KOPT-K1 (cell line): Measurements from ENCODE around the gene MTF1.
"Not testable (repeated sequence)": the region's sequence is repeated elsewhere in the genome, so short reads cannot be mapped to it uniquely, and the experiment has no call there.

Experiments used
- H3K27ac ChIP-seq: fragments of 200-600 bp; sonication (generic); 2 replicates; pipeline ENCODE4 v1.5.1; 2016; ENCODE audit warnings: antibody characterized with exemption, mild to moderate bottlenecking, low read depth, low read length; ENCODE audit not compliant: poor library complexity, severe bottlenecking
- H3K36me3 ChIP-seq: fragments of 200-600 bp; sonication (generic); 2 replicates; pipeline ENCODE4 v1.5.1; 2017; ENCODE audit warnings: antibody characterized with exemption, mild to moderate bottlenecking, low read length, moderate library complexity; ENCODE audit not compliant: insufficient read depth
- H3K9me3 ChIP-seq: fragments of 200-600 bp; sonication (generic); 2 replicates; pipeline ENCODE4 v1.5.1; 2017; ENCODE audit warnings: antibody characterized with exemption, low read length, mild to moderate bottlenecking; ENCODE audit not compliant: insufficient read depth, poor library complexity, severe bottlenecking

MTF1 gene

GRCh38 chr1:37859507-37860345 is at the start of gene MTF1:
Gene MTF1 (minus strand): TSS chr1:37859592. CDS start chr1:37857658, 1,934 bp downstream.
- peak within 1 kb of the TSS; percentile 75 for H3K27ac ChIP-seq
- peaks cover 27% of the 10 kb centered on the region for H3K36me3 ChIP-seq
- H3K9me3 ChIP-seq, result no peaks in the 10 kb centered on the region

GRCh38 chr1:37908531-37908930 is 49.1 kb upstream of the MTF1 start:
- H3K36me3 ChIP-seq, H3K27ac ChIP-seq: not testable (repeated sequence)
- peaks cover 31% of the 10 kb centered on the region for H3K9me3 ChIP-seq

- H3K27ac ChIP-seq, H3K36me3 ChIP-seq: not testable (repeated sequence)
- H3K9me3 ChIP-seq, result peaks cover 31% of the 10 kb centered on the region
These were observed 48.2 kb upstream of the MTF1 start for GRCh38 chr1:37907416-37908125.

GRCh38 chr1:37906591-37906990 is 47.2 kb upstream of the MTF1 start:
- not testable (repeated sequence) for H3K36me3 ChIP-seq, H3K27ac ChIP-seq
- peaks cover 31% of the 10 kb centered on the region for H3K9me3 ChIP-seq

DNA sequence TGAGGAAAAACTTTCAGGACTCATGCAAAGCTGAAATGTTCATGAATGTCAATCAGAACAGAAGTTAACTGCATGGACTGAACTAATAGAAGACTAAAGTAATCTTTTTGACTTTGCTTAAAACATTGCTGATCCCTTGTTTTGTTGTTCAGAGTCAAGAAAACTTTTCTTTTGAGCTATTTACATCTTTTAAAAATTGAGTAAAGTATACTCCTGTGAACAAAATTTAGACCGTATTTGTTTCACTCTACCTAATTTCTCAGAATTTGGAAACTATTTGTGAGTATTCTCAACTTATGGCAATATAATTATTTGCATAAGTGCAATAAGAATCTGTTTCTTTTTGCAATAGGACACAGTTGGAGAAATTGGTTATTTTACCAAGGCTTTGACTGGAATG is 46.3 kb upstream of the MTF1 start:
- H3K27ac ChIP-seq, result no peak overlapping the region
- H3K9me3 ChIP-seq, result peaks cover 31% of the 10 kb centered on the region
- H3K36me3 ChIP-seq, result no peaks in the 10 kb centered on the region

GRCh38 chr1:37903921-37904320 is 44.5 kb upstream of the MTF1 start:
- not testable (repeated sequence) for H3K36me3 ChIP-seq, H3K27ac ChIP-seq
- peaks cover 31% of the 10 kb centered on the region for H3K9me3 ChIP-seq

- Histone ChIP-seq H3K36me3 (no peaks in the 10 kb centered on the region), H3K9me3 (peaks cover 31% of the 10 kb centered on the region), H3K27ac (no peak overlapping the region)
These were observed 43.6 kb upstream of the MTF1 start for GRCh38 chr1:37902983-37903382.

DNA sequence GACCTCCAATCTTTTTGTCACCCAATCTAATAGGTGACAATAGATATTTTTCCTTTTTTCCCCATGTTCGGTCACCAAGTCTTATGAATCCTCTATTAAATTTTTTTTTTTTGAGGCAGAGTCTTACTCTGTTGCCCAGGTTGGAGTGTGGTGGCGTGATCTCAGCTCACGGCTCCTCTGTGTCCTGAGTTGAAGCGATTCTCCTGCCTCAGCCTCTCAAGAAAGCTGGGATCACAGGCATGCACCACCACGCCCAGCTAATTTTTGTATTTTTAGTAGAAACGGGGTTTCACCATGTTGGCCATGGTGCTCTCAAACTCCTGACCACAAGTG is 42.5 kb upstream of the MTF1 start:
- Histone ChIP-seq H3K9me3 (peaks cover 23% of the 10 kb centered on the region), H3K27ac (no peak overlapping the region), H3K36me3 (no peaks in the 10 kb centered on the region)

- Histone ChIP-seq H3K27ac (no peak overlapping the region), H3K36me3 (no peaks in the 10 kb centered on the region), H3K9me3 (peaks cover 18% of the 10 kb centered on the region)
These were observed 42.0 kb upstream of the MTF1 start for GRCh38 chr1:37901191-37901892.

- not testable (repeated sequence) for H3K9me3 ChIP-seq, H3K27ac ChIP-seq, H3K36me3 ChIP-seq
These were observed 38.2 kb upstream of the MTF1 start for GRCh38 chr1:37897563-37897962.

DNA sequence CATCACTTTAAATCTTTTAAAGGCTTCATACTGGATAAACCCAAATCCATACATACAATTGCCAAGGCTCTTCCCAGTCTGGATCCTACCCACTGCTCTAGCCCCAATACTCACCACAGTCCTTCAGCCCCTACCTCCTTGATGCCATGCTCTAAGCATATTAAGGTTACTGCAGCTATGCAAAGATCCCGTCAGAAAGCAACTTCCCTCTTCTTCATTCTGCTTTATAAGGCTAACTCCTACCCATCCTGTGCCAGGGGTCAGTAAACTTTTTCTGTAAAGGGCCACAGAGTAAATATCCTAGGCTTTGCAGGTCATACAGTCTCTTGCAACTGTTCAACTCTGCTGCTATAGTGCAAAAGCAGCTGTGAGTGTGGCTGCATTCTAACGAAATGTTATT is 34.3 kb upstream of the MTF1 start:
- no peak overlapping the region for H3K27ac ChIP-seq
- no peaks in the 10 kb centered on the region for H3K9me3 ChIP-seq
- peaks cover 14% of the 10 kb centered on the region for H3K36me3 ChIP-seq

DNA sequence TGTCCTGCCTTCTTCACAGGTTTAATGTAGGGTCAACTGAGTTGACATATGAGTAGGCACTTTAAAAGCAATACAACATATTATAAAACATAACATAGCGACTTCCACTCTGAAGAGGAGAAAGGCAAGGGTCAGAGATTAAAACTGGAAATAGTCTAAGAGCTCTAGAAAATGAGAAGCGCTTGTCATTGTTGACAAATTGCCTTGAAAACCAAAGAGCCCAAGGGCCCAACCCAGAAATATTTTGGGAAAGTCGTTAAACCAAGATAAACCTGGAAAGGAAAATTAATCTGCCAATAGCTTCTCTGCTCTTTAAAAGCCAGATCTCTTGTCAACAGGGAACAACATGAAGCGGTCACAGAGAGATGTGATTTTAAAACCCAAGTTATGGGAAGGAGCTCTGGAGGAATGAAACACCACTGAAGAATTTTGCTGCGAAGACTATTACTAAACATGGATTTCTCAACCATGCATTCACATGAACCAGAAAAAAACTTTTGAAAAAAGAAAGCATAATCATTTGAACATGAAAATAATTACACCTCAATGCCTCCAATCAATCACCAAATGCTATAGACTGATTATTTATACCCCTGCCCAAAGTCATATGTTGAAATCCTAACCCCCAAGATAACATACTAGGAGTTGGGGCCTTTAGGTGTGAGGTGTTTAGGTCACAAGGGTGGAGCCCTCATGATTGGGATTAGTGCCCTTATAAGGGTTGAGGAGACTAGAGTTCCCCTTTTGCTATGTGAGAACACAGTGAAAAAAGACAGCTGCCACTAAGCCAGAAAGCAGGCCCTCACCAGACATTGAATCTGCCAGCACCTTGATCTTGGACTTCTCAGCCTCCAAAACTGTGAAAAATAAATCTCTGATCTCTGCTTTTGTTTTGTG is 33.0 kb upstream of the MTF1 start:
- peaks cover 27% of the 10 kb centered on the region for H3K36me3 ChIP-seq
- no peaks in the 10 kb centered on the region for H3K9me3 ChIP-seq
- no peak overlapping the region for H3K27ac ChIP-seq

DNA sequence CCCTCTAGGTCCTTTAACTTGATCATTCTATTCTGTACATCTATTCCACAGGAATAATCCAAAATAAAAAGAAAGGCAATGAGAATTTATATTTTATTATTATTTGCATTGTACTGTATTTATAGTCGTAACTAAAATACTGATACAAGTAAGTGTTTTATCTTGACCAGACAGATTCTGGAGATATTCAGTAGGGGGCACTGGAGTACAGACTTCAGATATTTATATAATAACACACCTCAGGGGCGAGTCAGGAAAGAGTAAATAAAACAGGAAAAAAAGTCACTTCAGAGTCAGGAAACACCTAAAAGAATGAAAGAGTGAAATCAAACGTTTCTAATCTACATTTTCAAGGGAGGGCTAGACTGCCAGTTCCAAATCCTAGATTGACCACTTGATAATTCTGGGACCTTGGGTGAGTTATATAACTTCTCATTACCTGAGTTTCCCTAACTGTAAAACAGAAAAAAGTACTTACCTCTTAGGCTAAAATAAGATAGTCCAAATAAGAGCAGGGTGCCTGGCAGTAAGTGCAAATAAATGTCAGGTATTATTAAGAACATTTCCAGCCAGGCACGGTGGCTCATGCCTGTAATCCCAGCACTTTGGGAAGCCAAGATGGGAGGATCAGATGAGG is 31.1 kb upstream of the MTF1 start:
- Histone ChIP-seq H3K36me3 (peaks cover 45% of the 10 kb centered on the region), H3K27ac (no peak overlapping the region), H3K9me3 (no peaks in the 10 kb centered on the region)

DNA sequence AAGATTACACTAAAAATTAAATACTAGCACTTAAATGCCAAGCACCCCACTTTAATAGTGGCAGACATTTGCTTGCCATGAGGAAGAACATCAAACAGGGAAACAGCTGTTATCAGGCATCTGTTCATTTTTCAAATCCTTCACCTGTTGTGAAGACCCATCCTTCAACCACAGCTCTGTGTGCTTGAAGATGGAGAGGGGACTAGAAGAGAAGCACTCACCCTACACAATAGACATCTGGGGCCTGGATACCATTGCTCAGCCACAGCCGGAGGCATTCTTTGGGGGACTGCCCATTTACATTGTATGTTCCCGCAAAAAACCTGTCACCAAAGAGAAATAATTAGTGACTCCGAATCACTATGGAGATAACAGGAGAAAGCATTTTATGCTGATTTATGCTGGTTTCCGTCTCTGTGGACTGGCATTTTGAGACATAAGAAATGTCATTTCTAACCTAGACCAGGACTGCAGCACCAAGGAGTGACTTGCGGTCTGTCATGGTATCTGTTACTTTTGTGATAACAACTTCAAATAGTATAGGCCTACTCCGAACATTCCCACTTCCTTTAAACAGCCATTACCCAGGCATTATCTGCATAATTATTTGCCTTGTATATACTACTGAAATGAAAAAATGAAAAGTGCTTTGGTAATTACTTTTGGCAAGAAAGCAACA is 28.8 kb upstream of the MTF1 start:
- Histone ChIP-seq H3K27ac (no peak overlapping the region), H3K36me3 (peaks cover 60% of the 10 kb centered on the region), H3K9me3 (no peaks in the 10 kb centered on the region)
